K562 (cell line): ENCODE data around the gene SCAF11. TPM values are rescaled to one million over a fixed set of nuclear protein-coding genes. Genes with fewer than 3 reads are reported as not detected.

Source experiments
- ATAC-seq: fragments of 200-7000 bp; cut with Tn5 transposase; 3 replicates; pipeline ENCODE4 v1.9.1; 2020; ENCODE audit warnings: moderate library complexity
- BruUV-seq: library from RNA; stranded (reverse); fragments of 400-500 nt; replicated peaks from 2 replicates; lab custom pipeline; 2021; lab: Mats Ljungman, UMichigan
- CTCF ChIA-PET: fragments of 300-600 bp; formaldehyde crosslinking; extraction: SDS; loops from one replicate; lab custom pipeline; 2021; ENCODE audit warnings: low intra/inter-chr PET ratio; lab: Yijun Ruan, JAX
- POLR2A ChIA-PET: fragments of 300-600, 350-650 bp; sonication (Branson Sonifier 250); formaldehyde crosslinking; extraction: SDS; loops from one replicate; lab custom pipeline; 2021; ENCODE audit warnings: antibody characterized with exemption, inconsistent platforms; lab: Yijun Ruan, JAX
- DNase-seq, 4 experiments: peaks; one replicate each; pipeline versions ENCODE4 v3.0.0 to v3.0.0-alpha.2; 2011 to 2018; ENCODE audit warnings: low spot score in 3 of 4, mixed read lengths in 3 of 4; ENCODE audit errors: extremely low read depth in 1 of 4
- FAIRE-seq: peaks from 2 replicates; lab custom pipeline; 2011; peaks lifted over from hg19 to GRCh38; lab: Jason Lieb, UNC
- H2AFZ ChIP-seq: 2 replicates; pipeline ENCODE4 v1.6.0; 2011; ENCODE audit warnings: low read depth, low read length, control low read depth, inconsistent platforms
- H3K27ac ChIP-seq: fragments of 200-600 bp; 3 replicates; pipeline ENCODE4 v1.8.0; 2011; ENCODE audit warnings: low read depth, mild to moderate bottlenecking, control low read depth, inconsistent platforms, low read length, moderate library complexity, mixed read lengths; ENCODE audit errors: extremely low read depth
- H3K27me3 ChIP-seq, 2 experiments: fragments of 300-600 bp in 1 of 2; 2 replicates in 1 of 2; 3 replicates in 1 of 2; pipeline versions ENCODE4 v1.6.0 to v1.8.0; 2011; ENCODE audit warnings: inconsistent platforms in 2 of 2, low read length in 2 of 2, mild to moderate bottlenecking in 1 of 2, mixed read lengths in 1 of 2, moderate library complexity in 1 of 2; ENCODE audit not compliant: control insufficient read depth in 2 of 2, insufficient read depth in 2 of 2
- H3K36me3 ChIP-seq: fragments of 300-600 bp; 3 replicates; pipeline ENCODE4 v1.8.0; 2011; ENCODE audit warnings: mild to moderate bottlenecking, low read length, inconsistent platforms; ENCODE audit not compliant: control insufficient read depth, insufficient read depth
- H3K4me1 ChIP-seq, 2 experiments: fragments of 200-600 bp in 1 of 2; replicated peaks in 1 of 2; 2 replicates in 1 of 2; 3 replicates in 1 of 2; pipeline versions ENCODE4 v1.5.1 to v1.8.0; 2011; ENCODE audit warnings: inconsistent platforms in 2 of 2, low read length in 2 of 2, mild to moderate bottlenecking in 1 of 2, mixed read lengths in 1 of 2, moderate library complexity in 1 of 2; ENCODE audit not compliant: control insufficient read depth in 2 of 2, insufficient read depth in 2 of 2
- H3K4me2 ChIP-seq: 2 replicates; pipeline ENCODE4 v1.6.1; 2011; ENCODE audit warnings: low read length, control low read depth, inconsistent platforms, mixed read lengths; ENCODE audit not compliant: insufficient read depth
- H3K4me3 ChIP-seq: fragments of 200-600 bp; sonication (generic), shearing (Covaris generic); 2 replicates; pipeline ENCODE4 v1.5.1; 2016; ENCODE audit warnings: control low read depth, inconsistent platforms
- H3K79me2 ChIP-seq: fragments of 200-600 bp; 3 replicates; pipeline ENCODE4 v1.8.0; 2011; ENCODE audit warnings: low read length, inconsistent platforms; ENCODE audit not compliant: control insufficient read depth, insufficient read depth
- H3K9ac ChIP-seq, 2 experiments: 2 replicates each; pipeline versions ENCODE4 v1.6.0 to v1.6.1; 2011; ENCODE audit warnings: low read depth in 2 of 2, low read length in 2 of 2, control low read depth in 1 of 2, inconsistent platforms in 1 of 2, mild to moderate bottlenecking in 1 of 2, mixed read lengths in 1 of 2; ENCODE audit not compliant: insufficient read depth in 1 of 2
- H3K9me1 ChIP-seq: one replicate; pipeline ENCODE4 v1.6.0; 2011; ENCODE audit warnings: inconsistent platforms, mild to moderate bottlenecking, low read length, moderate library complexity; ENCODE audit not compliant: control insufficient read depth, insufficient read depth
- H3K9me3 ChIP-seq: replicated peaks from 2 replicates; pipeline ENCODE4 v1.5.1; 2011; ENCODE audit warnings: low read depth, low read length, inconsistent platforms; ENCODE audit not compliant: control insufficient read depth, insufficient read depth
- H4K20me1 ChIP-seq: replicated peaks from 2 replicates; pipeline ENCODE4 v1.6.1; 2011; ENCODE audit warnings: low read length, inconsistent platforms, mixed read lengths; ENCODE audit not compliant: control insufficient read depth, insufficient read depth
- ADNP ChIP-seq: fragments of 200-800 bp; sonication (Bioruptor generic); IDR thresholded peaks from 2 replicates; pipeline ENCODE4 v1.6.1; 2016; ENCODE audit warnings: missing genetic modification characterization, missing compliant biosample characterization
- BCOR ChIP-seq: fragments of 450-650 bp; IDR thresholded peaks from 2 replicates; pipeline ENCODE4 v1.6.1; 2016
- BMI1 ChIP-seq: fragments of 150-350 bp; IDR thresholded peaks from 2 replicates; pipeline ENCODE4 v1.6.1; 2014; ENCODE audit warnings: low read length
- CBX8 ChIP-seq: fragments of 200-600 bp; sonication (generic); IDR thresholded peaks from 2 replicates; pipeline ENCODE4 v1.6.1; 2012; ENCODE audit warnings: borderline replicate concordance, mixed run types, low read depth, mild to moderate bottlenecking, moderate library complexity, mixed read lengths, low read length, control low read depth, inconsistent platforms; ENCODE audit not compliant: poor library complexity, severe bottlenecking; ENCODE audit errors: extremely low read depth
- CHD2 ChIP-seq: IDR thresholded peaks from 2 replicates; pipeline ENCODE4 v1.6.1; 2011; ENCODE audit warnings: low read depth, low read length
- CTBP1 ChIP-seq: fragments of 450-650 bp; IDR thresholded peaks from 2 replicates; pipeline ENCODE4 v1.6.1; 2016; ENCODE audit warnings: borderline replicate concordance
- ESRRB ChIP-seq: fragments of 250-450 bp; sonication (Bioruptor Pico); IDR thresholded peaks from 2 replicates; pipeline ENCODE4 v1.5.0; 2020; ENCODE audit warnings: mild to moderate bottlenecking, moderate library complexity, borderline replicate concordance
- HMGN3 ChIP-seq: IDR thresholded peaks from 2 replicates; pipeline ENCODE4 v1.6.1; 2011; ENCODE audit warnings: borderline replicate concordance, low read depth, mild to moderate bottlenecking, mixed read lengths, low read length; ENCODE audit not compliant: insufficient read length; ENCODE audit errors: extremely low read depth
- KAT2B ChIP-seq: IDR thresholded peaks from one replicate; pipeline ENCODE4 v1.6.1; 2012; ENCODE audit warnings: low read depth, mild to moderate bottlenecking, control low read depth, inconsistent platforms, low read length, moderate library complexity
- KDM5B ChIP-seq: fragments of 200-600 bp; sonication (generic); IDR thresholded peaks from 2 replicates; pipeline ENCODE4 v1.6.1; 2012; ENCODE audit warnings: low read depth, mild to moderate bottlenecking, moderate library complexity, low read length, control low read depth, inconsistent platforms; ENCODE audit not compliant: insufficient replicate concordance
- NCOR1 ChIP-seq: fragments of 450-650 bp; IDR thresholded peaks from 2 replicates; pipeline ENCODE4 v1.6.1; 2016; ENCODE audit warnings: mild to moderate bottlenecking, moderate library complexity
- POLR2H ChIP-seq: IDR thresholded peaks from 2 replicates; pipeline ENCODE4 v1.6.1; 2016; ENCODE audit warnings: missing genetic modification characterization, low read depth, mild to moderate bottlenecking, control low read depth, missing compliant biosample characterization, moderate library complexity
- RBM22 ChIP-seq: fragments of 200-400 bp; formaldehyde crosslinking; IDR thresholded peaks from 2 replicates; pipeline ENCODE4 v1.6.1; 2018; ENCODE audit warnings: low read length, low read depth; ENCODE audit not compliant: poor library complexity, severe bottlenecking
- RBM34 ChIP-seq: fragments of 200-400 bp; formaldehyde crosslinking; IDR thresholded peaks from 2 replicates; pipeline ENCODE4 v1.6.1; 2018; ENCODE audit warnings: low read length, borderline replicate concordance; ENCODE audit not compliant: insufficient read depth
- SAFB ChIP-seq: fragments of 200-400 bp; formaldehyde crosslinking; IDR thresholded peaks from 2 replicates; pipeline ENCODE4 v1.6.1; 2017; ENCODE audit warnings: low read depth, low read length, borderline replicate concordance
- TAF9B ChIP-seq: fragments of 450-650 bp; IDR thresholded peaks from 2 replicates; pipeline ENCODE4 v1.6.1; 2018; ENCODE audit warnings: mild to moderate bottlenecking; ENCODE audit not compliant: partially characterized antibody
- ZBTB17 ChIP-seq: fragments of 450-650 bp; formaldehyde crosslinking; IDR thresholded peaks from 2 replicates; pipeline ENCODE4 v1.4.0; 2020; ENCODE audit warnings: mild to moderate bottlenecking
- WGBS: fragments of 100-300 bp; shearing (Covaris generic); methylation state at CpG from one replicate; pipeline ENCODE4 v1.1.6; 2016; ENCODE audit warnings: low coverage, mixed read lengths; ENCODE audit not compliant: insufficient coverage; ENCODE audit errors: missing lambda C conversion rate; 5-methylcytosine and 5-hydroxymethylcytosine counted together
- in situ Hi-C: fragments of 300-500 bp; cut with MboI; formaldehyde crosslinking; loops from 4 replicates; pipeline ENCODE4 v1.15.0; 2018; ENCODE audit warnings: inconsistent platforms, mixed read lengths
- intact Hi-C: fragments of 100-400 bp; cut with micrococcal nuclease; formaldehyde crosslinking; loops from 2 replicates; pipeline ENCODE4 v1.14.2; 2022
- polyA plus RNA-seq, 8 experiments: library from polyadenylated mRNA; depleted of rRNA in 4 of 8; stranded (reverse) in 5 of 8; unstranded in 3 of 8; fragments of >200 nt; fragmentation: Nextera tagmentation in 2 of 8; fragmentation: Illumina TruSeq in 1 of 8; extraction: Ambion mirVana in 2 of 8; extraction: Trizol in 1 of 8; gene quantifications; 2 replicates each; pipeline versions ENCODE4 v1.2.1 to v1.2.3, GENCODE V29; 2011 to 2014; ENCODE audit warnings: inconsistent platforms in 1 of 8, missing spikeins in 1 of 8
- total RNA-seq, 7 experiments: library from RNA; depleted of rRNA in 6 of 7; stranded (reverse); fragments of >200 nt in 6 of 7; fragmentation: Illumina TruSeq in 2 of 7; extraction: Trizol in 2 of 7; gene quantifications; 2 replicates each; pipeline versions ENCODE4 v1.2.1 to v1.2.3, GENCODE V29; 2011 to 2021; ENCODE audit warnings: low replicate concordance in 1 of 7
- TF ChIP-seq, protein P1 (sequence below): sonication (generic); formaldehyde crosslinking; IDR thresholded peaks from 2 replicates; pipeline ENCODE4 v1.4.0; 2020; ENCODE audit warnings: mild to moderate bottlenecking, missing genetic modification reagents

Gene SCAF11
- total and polyA plus RNA-seq, 9 of the 15 experiments (the other 6 are each of a cell fraction or from before 2014, with no cell fraction given) = 30.4 to 119 (median 80.0) TPM

DNA sequence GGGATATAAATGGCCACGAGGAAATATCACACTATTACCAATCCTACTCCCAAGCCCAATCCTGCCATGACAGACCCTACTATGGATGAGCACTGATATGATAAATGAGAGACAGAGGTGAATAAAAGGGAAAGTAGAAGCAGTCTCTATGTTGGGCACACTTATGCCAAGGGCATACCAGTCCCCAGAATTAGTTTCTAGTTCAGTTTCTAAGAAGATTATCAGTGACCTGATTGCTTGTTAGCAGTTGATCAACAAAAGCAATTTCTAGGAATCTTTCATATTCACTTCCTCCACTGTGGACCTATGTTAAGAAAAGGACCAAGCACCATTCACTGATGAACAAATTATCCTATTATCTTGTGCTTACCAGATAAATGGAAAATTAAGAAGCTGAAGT is 20.0 kb downstream of the SCAF11 start:
- DNase-seq (no peak), FAIRE-seq (no peak), ATAC-seq (no peak)
- H3K4me1 ChIP-seq = peaks cover 0 to 4% of the 10 kb centered on the region in 2 experiments; a peak in 2 of 5 replicates
- peaks cover 46% of the 10 kb centered on the region for H3K36me3 ChIP-seq
- H3K9ac ChIP-seq = no peak overlapping the region
- peaks cover 95% of the 10 kb centered on the region for H3K79me2 ChIP-seq
- POLR2A ChIA-PET = no interaction called here
- no peak overlapping the region for H3K4me3 ChIP-seq
- no peak overlapping the region for H3K4me2 ChIP-seq
- CTCF ChIA-PET = no interaction called here
- intact Hi-C loops (no loop called here), in situ Hi-C loops (no loop called here)
- H3K9me1 ChIP-seq = no peaks in the 10 kb centered on the region
- TF ChIP-seq BMI1 = no peak
- TF ChIP-seq, protein P1, sequence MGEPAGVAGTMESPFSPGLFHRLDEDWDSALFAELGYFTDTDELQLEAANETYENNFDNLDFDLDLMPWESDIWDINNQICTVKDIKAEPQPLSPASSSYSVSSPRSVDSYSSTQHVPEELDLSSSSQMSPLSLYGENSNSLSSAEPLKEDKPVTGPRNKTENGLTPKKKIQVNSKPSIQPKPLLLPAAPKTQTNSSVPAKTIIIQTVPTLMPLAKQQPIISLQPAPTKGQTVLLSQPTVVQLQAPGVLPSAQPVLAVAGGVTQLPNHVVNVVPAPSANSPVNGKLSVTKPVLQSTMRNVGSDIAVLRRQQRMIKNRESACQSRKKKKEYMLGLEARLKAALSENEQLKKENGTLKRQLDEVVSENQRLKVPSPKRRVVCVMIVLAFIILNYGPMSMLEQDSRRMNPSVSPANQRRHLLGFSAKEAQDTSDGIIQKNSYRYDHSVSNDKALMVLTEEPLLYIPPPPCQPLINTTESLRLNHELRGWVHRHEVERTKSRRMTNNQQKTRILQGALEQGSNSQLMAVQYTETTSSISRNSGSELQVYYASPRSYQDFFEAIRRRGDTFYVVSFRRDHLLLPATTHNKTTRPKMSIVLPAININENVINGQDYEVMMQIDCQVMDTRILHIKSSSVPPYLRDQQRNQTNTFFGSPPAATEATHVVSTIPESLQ (CRISPR knock-in tag) = no peak
- TF ChIP-seq KAT2B = no peak
- no peak for TF ChIP-seq CHD2
- no peak for TF ChIP-seq NCOR1
- TF ChIP-seq BCOR = no peak
- no peak for TF ChIP-seq ZBTB17 (CRISPR knock-in tag)
- TF ChIP-seq CTBP1 = no peak
- TF ChIP-seq HMGN3 = no peak
- TF ChIP-seq SAFB = no peak
- TF ChIP-seq CBX8 = no peak
- TF ChIP-seq ADNP = no peak
- no peak for TF ChIP-seq ESRRB
- TF ChIP-seq KDM5B = no peak
- TF ChIP-seq RBM34 = no peak
- TF ChIP-seq RBM22 = no peak
- no peak for TF ChIP-seq POLR2H (tag)
- TF ChIP-seq TAF9B = no peak
- no peak overlapping the region for H3K27ac ChIP-seq
- H3K27me3 ChIP-seq = no peaks in the 10 kb centered on the region
- H3K9me3 ChIP-seq = no peaks in the 10 kb centered on the region
- H4K20me1 ChIP-seq = no peaks in the 10 kb centered on the region
- 58% methylated on average over 1 of the region's 1 CpG for WGBS
- BruUV-seq = no TSS peak
- no peak overlapping the region for H2AFZ ChIP-seq
